Measurements from ENCODE around the gene SMG6.

SMG6 gene

DNA sequence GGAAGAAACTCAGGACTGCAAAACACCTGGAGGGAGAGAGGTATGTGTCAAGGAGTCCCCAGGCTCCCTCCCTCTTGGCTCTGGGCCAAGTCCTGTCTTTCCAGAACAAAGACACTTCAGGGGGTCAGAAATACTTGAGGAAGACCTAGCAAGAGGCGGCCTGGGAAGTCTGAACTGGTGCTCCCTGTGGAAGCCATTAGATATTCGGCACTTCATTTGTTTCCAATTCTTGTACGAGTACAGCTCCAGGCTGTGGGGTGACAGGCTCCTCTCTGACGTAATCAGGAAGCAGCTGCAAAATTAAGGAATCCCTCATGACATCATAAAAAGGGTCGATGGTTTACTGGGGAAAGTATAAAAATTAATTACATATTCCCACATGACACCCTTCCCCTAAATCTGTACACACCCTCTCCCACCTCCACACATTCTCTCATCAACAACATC is 108.7 kb downstream of the SMG6 start:
- H3K27ac Mint-ChIP-seq: no peak overlapping the region
- no peak for DNase-seq

DNA sequence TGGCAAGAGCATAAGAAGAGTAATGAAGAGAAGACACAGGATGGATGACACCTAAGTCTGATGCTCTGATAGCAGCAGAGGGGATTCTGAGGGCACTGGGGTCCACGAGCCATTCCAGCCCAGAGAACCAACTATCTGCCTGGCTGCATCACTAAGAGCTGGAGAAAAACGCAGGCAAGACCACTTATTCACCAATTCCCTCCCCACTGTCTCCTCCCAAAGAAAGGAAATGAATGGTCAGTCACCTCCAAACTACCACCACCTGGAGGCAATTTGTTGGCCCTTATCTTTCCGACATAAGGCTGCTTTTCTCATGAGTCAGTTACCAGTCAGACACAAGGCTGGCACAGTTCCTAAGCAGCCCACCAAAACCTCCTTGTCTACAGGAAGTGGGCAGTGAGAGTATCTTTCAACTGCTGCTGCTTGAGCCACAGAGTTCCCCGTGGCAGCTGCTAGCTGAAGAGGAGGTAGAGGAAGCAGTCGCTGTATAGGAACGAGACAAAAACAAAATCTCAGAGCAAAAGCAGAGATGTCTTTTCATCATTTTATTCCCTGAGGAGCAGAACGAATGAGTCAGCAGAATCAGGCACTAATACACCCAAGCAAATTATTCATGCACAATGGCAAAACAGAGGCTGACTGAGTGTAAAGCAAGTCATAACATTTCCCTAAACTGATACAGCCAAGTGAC is 111.1 kb downstream of the SMG6 start:
- peaks cover 26% of the 10 kb centered on the region for H3K4me1 Mint-ChIP-seq
- DNase-seq: no peak
- no peaks in the 10 kb centered on the region for H3K9me3 Mint-ChIP-seq
- peaks cover 13% of the 10 kb centered on the region for H3K27me3 Mint-ChIP-seq (ENCODE audit: low read depth, poor library complexity)
- H3K27ac Mint-ChIP-seq: no peak overlapping the region
- TF ChIP-seq, protein P1, sequence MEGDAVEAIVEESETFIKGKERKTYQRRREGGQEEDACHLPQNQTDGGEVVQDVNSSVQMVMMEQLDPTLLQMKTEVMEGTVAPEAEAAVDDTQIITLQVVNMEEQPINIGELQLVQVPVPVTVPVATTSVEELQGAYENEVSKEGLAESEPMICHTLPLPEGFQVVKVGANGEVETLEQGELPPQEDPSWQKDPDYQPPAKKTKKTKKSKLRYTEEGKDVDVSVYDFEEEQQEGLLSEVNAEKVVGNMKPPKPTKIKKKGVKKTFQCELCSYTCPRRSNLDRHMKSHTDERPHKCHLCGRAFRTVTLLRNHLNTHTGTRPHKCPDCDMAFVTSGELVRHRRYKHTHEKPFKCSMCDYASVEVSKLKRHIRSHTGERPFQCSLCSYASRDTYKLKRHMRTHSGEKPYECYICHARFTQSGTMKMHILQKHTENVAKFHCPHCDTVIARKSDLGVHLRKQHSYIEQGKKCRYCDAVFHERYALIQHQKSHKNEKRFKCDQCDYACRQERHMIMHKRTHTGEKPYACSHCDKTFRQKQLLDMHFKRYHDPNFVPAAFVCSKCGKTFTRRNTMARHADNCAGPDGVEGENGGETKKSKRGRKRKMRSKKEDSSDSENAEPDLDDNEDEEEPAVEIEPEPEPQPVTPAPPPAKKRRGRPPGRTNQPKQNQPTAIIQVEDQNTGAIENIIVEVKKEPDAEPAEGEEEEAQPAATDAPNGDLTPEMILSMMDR (IDR thresholded peaks at IDR 0.05): no peak
- H3K4me3 Mint-ChIP-seq: no peak overlapping the region
- peaks cover 57% of the 10 kb centered on the region for H3K36me3 Mint-ChIP-seq (ENCODE audit: low read depth)

More for the DNA sequence above, 108.7 kb downstream of the SMG6 start:
- Mint-ChIP-seq H3K27me3 (ENCODE audit: low read depth, poor library complexity) (peaks cover 13% of the 10 kb centered on the region), H3K4me1 (peaks cover 28% of the 10 kb centered on the region), H3K36me3 (ENCODE audit: low read depth) (peaks cover 49% of the 10 kb centered on the region), H3K4me3 (no peak overlapping the region), H3K9me3 (no peaks in the 10 kb centered on the region)
- TF ChIP-seq, protein P1 (IDR thresholded peaks at IDR 0.05): no peak

DNA sequence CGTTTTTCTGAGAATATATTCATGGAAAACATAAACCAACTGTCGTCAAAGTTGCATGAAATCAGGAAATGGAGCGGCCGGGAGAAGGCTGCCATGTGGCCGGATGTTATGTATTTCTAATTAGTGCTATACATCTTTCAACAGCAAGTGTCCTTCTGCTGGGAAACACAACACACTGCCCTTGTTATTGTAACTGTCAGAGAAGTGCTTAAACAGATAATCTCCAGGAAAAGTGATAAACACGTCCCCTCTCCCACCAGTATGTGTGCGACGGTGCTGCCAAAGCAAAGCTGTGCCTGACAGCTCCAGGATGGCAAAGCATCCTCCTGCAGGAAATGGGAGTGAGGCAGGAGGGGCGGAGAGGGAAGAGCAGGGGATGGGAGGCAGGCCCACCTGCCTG is 111.8 kb downstream of the SMG6 start:
- H3K4me3 Mint-ChIP-seq: no peak overlapping the region
- H3K27me3 Mint-ChIP-seq (ENCODE audit: low read depth, poor library complexity): peaks cover 13% of the 10 kb centered on the region
- peaks cover 18% of the 10 kb centered on the region for H3K4me1 Mint-ChIP-seq
- H3K9me3 Mint-ChIP-seq: no peaks in the 10 kb centered on the region
- peaks cover 61% of the 10 kb centered on the region for H3K36me3 Mint-ChIP-seq (ENCODE audit: low read depth)
- TF ChIP-seq, protein P1 (IDR thresholded peaks at IDR 0.05): no peak
- DNase-seq: no peak
- H3K27ac Mint-ChIP-seq: no peak overlapping the region

DNA sequence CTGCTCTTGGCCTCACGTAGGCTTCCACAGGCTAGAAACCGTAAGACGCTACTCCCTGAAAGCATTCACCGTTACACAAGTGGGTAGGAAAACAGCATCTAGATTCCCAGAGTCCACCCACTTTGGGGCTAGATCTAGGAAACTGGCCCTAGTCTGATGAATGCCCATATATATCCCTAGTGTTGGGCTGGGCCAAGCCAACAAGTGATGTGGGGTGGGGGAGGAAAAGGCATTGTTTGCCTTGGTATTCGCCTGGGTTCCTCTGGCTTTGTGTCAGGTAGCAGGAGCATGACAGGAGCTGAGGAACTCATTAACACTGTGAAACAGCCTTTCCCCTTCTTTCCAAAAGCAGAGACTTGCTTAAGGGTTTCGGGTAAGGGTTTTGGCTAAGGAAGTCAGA is 112.4 kb downstream of the SMG6 start:
- Mint-ChIP-seq H3K9me3 (no peaks in the 10 kb centered on the region), H3K27ac (no peak overlapping the region), H3K4me3 (no peak overlapping the region), H3K36me3 (ENCODE audit: low read depth) (peaks cover 65% of the 10 kb centered on the region), H3K4me1 (peaks cover 13% of the 10 kb centered on the region), H3K27me3 (ENCODE audit: low read depth, poor library complexity) (peaks cover 13% of the 10 kb centered on the region)
- TF ChIP-seq, protein P1 (IDR thresholded peaks at IDR 0.05): no peak
- no peak for DNase-seq

DNA sequence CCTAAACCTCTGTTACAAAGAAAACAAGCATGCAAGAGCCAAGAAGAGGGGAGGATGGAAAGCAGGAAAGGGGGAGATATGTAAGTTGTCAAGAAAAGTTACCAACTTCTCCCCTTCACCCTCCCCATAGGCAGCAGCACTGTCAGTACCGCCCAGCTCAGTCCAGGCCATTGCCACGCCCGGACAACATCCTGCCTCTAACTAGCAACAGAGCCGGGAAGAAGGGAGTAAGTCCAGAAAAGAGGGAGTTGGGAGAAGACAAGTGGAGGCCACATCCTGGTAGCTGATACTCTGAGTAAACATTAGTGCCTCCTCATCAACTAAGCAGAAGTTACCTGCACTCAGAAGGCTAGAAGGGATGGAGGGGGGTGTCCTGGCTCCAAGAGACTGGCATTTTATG is 113.6 kb downstream of the SMG6 start:
- Mint-ChIP-seq H3K4me1 (peaks cover 8% of the 10 kb centered on the region), H3K27ac (no peak overlapping the region), H3K9me3 (no peaks in the 10 kb centered on the region), H3K4me3 (no peak overlapping the region), H3K27me3 (ENCODE audit: low read depth, poor library complexity) (peaks cover 9% of the 10 kb centered on the region), H3K36me3 (ENCODE audit: low read depth) (peaks cover 68% of the 10 kb centered on the region)
- no peak for DNase-seq
- TF ChIP-seq, protein P1 (IDR thresholded peaks at IDR 0.05): no peak

Data from nephron progenitor cell (in vitro differentiated cells).